ENCODE results near the gene ADD3.

- TF ChIP-seq ZNF784 (CRISPR knock-in tag; IDR thresholded peaks at IDR 0.05; ENCODE audit: borderline replicate concordance) (no peak), FOSL1 (CRISPR knock-in tag; IDR thresholded peaks at IDR 0.05; ENCODE audit: borderline replicate concordance) (no peak), ZNF850 (CRISPR knock-in tag; conservative IDR thresholded peaks at IDR 0.05) (no peak)
- TF ChIP-seq, protein P1, sequence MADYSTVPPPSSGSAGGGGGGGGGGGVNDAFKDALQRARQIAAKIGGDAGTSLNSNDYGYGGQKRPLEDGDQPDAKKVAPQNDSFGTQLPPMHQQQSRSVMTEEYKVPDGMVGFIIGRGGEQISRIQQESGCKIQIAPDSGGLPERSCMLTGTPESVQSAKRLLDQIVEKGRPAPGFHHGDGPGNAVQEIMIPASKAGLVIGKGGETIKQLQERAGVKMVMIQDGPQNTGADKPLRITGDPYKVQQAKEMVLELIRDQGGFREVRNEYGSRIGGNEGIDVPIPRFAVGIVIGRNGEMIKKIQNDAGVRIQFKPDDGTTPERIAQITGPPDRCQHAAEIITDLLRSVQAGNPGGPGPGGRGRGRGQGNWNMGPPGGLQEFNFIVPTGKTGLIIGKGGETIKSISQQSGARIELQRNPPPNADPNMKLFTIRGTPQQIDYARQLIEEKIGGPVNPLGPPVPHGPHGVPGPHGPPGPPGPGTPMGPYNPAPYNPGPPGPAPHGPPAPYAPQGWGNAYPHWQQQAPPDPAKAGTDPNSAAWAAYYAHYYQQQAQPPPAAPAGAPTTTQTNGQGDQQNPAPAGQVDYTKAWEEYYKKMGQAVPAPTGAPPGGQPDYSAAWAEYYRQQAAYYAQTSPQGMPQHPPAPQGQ (CRISPR knock-in tag; IDR thresholded peaks at IDR 0.05; ENCODE audit: borderline replicate concordance) = no peak
Observed at GRCh38 chr10:110006358-110007160, 1.2 kb upstream of the ADD3 start.

All from HepG2 (cell line).